GM19238 (cell line): ENCODE measurements around the gene GMPR.
"Not testable (repeated sequence)": the region's sequence is repeated elsewhere in the genome, so short reads cannot be mapped to it uniquely, and the experiment has no call there.

Experiments
- DNase-seq: peaks from one replicate; pipeline ENCODE4 v3.0.0; 2011; ENCODE audit warnings: low spot score; ENCODE audit not compliant: insufficient read length

Gene GMPR

DNA sequence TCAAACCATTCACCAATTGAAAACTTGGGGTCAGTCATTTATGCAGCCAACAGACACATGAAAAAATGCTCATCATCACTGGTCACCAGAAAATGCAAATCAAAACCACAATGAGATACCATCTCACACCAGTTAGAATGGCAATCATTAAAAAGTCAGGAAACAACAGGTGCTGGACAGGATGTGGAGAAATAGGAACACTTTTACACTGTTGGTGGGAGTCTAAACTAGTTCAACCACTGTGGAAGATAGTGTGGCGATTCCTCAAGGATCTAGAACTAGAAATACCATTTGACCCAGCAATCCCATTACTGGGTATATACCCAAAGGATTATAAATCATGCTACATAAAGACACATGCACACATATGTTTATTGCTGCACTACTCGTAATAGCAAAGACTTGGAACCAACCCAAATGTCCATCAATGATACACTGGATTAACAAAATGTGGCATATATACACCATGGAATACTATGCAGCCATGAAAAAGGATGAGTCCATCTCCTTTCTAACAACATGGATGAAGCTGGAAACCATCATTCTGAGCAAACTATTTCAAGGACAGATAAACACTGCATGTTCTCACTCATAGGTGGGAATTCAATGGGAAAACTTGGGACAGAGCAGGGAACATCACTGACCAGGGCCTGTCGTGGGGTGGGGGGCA, 13.2 kb upstream of the GMPR start:
- DNase-seq: not testable (repeated sequence)

DNA sequence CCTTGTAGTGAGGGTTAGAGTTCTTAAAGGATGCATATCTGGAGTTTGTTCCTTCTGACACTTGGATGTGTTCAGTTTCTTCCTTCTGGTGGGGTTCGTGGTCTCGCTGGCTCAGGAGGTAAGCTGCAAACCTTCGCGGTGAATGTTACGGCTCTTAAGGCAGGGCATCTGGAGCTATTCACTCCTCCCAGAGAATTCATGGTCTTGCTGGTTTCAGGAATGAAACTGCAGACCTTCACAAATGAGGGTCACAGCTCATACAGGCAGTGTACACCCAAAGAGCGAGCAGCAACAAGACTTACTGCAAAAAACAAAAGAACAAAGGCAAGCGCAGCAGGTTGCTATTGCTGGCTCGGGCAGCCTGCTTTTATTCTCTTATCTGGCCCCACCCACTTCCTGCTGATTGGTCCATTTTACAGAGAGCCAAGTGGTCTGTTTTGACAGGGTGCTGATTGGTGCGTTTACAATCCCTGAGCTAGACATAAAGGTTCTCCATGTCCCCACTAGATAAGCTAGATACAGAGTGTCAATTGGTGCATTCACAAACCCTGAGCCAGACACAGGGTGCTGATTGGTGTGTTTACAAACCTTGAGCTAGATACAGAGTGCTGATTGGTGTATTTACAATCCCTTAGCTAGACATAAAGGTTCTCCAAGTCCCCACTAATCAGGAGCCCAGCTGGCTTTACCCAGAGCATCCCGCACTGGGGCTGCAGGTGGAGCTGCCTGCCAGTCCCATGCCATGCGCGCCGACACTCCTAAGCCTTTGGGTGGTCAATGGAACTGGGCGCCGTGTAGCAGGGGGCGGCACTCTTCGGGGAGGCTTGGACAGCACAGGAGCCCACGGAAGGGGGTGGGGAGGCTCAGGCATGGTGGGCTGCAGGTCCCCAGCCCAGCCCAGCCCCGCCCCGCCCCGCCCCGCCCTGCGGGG, 12.0 kb upstream of the GMPR start:
- not testable (repeated sequence) for DNase-seq

DNA sequence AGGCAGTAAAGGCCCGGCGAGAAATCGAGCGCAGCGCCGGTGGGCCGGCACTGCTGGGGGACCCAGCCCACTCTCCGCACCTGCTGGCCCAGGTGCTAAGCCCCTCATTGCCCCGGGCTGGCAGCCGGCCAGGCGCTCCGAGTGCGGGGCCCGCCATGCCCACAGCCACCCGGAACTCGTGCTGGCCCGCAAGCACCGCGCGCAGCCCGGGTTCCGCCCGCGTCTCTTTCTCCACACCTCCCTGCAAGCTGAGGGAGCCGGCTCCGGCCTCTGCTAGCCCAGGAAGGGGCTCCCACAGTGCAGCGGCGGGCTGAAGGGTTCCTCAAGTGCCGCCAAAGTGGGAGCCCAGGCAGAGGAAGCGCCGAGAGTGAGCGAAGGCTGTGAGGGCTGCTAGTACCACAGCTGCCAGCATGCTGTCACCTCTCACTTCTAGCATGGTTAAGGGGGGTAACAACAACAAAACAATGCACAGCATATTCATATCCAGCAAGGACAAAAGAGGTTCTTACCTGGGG, 11.3 kb upstream of the GMPR start:
- DNase-seq: no peak

DNA sequence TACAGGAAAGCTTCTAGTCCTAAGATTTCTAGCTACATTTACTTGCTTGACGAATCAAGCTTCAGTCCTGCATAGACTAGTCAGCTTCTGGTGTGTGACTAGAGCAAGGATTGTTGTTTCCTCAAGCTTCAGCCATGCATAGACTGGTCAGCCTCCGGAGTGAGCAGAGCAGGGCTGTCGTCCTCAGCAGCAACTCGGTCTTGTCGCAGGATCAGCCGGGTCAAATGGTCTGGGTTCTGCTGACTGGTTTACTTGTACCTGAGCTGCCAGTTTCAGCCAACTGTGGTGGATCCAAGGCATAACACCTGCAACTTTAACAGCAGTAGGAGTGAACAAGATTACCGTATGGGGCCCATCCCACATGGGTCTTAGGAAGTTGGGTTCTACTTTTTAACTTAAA, 10.8 kb upstream of the GMPR start:
- DNase-seq: no peak

DNA sequence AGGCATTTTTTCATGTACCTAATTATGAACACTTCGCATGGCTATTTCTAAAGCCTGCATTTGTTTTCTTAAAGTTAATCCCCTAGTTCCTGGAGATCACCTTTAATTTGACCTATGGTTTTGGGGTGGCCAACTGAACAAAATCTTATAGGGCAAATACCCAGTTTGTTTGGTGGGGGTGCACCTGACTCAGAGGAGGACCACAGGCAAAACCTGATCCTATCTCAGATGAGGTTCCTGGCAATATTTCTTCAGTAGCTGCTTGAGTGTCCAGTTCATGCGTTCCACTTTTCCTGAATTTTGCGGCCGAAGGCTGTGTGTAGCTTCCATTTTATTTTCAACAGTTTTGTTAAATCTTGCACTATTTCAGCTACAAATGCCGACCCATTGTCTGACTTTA, 10.3 kb upstream of the GMPR start:
- no peak for DNase-seq

DNA sequence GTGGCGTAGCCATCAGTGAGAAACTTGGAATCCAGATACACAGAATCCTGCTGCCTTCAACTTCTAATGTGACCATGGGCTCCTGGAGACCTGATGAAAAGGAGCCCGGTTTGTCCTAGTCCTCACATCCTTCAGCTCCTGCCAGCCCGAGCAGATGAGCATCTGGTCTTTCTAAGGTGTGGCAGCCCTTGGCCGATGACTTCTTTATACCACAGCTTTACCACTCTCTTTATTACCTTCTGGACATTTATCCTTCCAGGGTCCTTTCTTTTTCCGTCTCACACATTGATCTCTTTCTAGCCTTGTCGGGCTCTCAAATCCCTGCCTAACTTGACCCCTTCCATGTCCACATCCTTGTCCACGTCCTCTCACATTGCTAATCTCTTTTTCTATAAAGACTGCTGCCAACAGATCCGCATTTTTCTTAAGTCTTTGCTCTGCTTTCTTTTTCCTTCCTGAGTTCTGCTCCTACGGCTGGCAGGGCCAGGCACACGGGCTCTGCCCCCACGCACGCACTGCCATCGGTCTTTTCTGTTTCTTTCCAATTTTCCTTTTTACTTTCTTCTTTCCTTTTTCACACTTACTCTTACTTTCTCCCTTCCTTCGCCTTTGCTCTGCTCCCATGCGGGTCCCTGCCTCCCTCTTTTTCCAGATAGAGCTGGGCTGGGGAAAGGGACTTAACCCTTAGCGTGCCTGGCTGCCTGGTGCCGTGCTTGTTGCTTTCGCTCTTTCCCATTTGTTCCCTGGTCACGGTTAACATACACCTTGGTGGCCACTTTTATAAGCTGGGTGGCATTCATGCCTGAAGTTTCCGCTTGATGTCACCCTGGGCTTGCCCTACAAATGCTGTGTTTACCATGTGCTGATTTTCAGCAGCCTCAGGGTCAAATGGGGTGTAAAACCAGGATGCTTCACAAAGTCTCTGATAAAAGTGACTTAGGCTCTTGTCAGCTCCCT, 9.4 kb upstream of the GMPR start:
- DNase-seq: no peak

DNA sequence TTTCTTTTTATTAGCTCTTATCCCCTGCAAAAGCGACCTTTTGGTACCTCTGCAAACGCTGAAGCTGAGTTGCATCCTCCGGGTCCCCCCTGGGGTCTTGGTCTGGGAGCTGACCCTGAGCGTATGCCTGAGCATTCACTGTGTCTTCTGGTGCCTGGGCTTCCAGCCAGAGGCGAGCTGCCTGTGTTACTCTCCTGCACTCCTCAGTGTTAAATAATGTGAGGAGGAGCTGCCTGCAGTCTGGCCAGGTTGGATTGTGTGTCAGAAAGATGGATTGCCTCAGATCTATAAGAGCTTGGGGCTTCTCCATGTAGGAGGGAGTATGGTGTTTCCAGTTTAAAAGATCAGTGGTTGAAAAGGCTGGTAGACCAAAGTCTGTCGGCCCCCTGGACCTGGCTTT, 8.7 kb upstream of the GMPR start:
- DNase-seq: no peak

DNA sequence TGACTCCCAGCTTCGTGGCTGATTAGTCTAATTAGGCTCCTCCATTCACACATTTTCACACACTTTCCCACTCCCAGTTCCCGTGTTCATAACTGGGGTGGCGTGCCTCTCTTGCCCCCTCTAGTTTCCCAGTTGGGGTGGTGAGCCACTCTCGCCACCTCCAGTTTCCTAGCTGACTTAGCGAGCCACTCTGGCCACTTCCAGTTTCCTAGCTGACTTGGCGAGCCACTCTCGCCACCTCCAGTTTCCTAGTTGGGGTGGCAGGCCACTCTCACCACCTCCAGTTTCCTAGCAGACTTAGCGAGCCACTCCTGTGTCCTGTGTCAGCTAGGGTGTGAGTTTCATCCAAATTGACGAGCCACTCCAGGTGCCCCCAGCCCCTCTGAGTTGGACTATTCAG, 7.4 kb upstream of the GMPR start:
- DNase-seq: no peak

DNA sequence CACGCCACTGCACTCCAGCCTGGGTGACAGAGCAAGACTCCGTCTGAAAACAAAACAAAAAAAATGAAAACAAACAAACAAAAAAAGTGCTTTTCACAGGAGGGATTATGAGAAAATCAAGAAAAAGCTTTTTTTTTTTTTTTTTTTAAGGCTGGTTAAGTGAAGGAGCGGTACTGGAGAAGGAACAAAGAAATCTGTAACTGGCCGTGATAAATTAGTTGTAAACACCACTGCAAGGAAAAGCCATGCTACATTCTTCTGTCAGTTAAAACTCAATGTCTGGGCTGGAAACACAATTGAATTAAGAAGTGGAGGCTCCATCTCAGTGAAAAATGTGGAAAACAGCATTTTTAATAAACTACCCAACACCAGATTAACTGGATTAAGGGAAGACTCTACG, 6.3 kb upstream of the GMPR start:
- DNase-seq: no peak

DNA sequence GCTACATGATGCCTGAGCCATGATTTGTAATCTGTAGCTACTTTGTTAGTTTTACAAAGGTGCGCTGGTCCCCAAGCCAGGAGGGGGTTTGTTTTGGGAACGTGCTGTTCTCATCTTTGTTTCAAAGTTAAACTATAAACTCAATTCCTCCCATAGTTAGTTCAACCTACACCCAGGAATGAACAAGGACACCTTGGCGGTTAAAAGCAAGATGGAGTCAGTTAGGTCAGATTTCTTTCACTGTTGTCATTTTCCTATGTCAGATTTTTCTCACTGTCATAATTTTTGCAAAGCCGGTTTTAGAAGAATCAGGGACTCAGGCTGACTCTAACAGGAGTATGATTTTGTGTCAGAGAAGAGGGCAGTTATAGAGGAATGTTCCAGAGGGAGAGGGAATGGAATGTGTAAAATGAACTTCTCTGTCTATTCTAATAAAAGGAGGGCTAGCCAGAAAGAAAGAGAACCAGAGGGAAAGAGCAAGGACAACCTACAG, 2.3 kb upstream of the GMPR start:
- DNase-seq: no peak

DNA sequence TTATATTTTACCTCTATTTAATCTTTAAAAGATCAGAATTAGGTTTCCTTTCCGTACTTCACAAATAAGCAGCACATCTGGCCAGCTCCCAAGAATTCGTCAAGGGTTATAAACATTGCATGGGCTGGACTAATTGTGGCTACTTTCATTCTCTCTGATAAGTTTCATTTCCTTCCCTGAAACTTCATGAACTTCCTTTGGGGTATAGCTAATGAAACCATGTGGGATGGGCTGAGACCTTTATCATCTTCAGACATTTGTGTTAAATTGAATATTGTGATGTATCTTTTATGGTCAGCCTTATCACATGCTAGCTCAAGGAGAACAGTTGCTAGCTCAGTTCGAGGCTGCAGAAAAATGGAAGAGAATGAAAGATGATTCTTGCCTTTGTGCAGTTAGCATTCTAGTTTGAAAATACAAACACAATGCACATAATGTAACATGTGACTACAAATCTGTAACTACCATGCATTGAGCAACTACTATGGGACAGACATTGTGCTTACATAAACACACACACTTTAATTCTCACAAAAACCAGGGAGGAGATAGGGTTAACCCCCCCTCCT, 1.7 kb upstream of the GMPR start:
- DNase-seq: peak; percentile 23

DNA sequence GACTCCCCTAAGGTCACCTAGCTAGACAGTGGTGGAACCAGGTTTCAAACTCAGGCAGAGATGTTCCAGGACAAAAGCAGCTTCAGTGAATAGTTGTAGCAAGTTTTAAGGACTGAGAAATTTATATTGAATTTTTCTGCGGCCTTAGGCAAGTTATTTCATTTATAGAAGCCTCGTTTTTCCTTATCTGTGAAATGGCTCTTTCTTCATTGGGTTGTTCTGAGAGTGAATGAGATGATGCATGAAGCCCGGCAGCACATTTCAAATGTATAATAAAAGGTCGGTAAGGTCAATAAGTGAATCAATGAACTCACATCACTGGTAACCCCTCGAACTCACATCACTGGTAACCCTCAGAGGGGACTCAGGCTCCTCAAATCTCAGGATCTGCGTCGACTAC, 1.1 kb upstream of the GMPR start:
- no peak for DNase-seq

DNA sequence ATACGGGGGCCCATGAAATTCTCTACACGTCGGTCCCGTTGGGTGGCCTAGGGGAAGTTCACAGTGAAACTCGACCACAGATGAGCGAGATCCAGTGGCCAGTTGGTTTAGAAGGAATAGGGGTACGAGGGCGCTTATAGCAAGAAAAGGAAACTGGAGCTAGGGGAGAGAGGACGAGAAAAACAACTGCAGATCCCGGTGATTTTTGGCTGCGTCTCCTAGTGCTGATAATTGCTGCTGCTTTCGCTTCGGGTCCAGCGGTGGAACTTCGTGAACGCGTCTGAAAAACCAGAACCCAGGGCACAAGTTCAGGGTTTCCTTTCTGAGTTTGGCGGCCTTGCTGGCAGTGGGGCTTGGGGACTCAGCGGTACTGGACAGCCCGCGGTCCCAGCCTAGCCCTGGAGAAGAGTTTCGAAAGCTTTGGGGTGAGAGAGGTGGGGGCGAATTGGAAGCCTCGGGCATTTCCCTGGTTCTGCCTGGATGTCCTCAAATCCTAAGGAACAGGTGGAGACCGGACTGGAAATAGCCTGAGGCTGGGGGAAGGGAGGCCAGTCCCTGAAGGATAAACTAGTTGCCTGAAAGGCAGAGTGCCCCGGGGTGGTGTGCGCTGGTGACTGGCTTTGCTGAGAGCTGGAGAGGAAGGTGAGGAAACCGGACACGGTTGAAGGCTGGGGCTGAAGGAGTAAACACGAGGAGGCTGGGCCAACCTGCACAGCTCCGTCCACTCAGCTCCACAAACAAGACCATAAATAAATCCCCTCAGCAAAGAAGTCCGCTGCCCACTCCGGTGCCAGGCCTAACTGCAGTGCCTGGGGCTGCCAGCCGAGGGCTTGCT, 793 bp downstream of the GMPR start:
- peak; percentile 29 for DNase-seq

DNA sequence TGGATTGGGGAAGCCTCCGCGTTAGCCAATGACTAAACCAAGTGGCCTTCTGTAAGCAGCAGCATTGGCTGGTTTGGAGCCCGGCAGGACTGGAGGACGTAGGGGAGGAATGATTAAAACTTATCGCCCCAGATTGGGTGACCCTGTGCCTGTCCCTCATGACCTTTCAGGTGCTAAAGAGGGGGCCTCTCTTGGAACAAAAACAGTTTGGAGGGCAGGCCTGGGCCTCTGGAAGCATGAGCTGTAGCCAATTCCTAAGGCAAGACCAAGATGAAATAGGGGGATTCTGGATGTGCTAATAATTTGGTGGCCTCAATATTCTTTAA, 1.4 kb downstream of the GMPR start:
- no peak for DNase-seq

DNA sequence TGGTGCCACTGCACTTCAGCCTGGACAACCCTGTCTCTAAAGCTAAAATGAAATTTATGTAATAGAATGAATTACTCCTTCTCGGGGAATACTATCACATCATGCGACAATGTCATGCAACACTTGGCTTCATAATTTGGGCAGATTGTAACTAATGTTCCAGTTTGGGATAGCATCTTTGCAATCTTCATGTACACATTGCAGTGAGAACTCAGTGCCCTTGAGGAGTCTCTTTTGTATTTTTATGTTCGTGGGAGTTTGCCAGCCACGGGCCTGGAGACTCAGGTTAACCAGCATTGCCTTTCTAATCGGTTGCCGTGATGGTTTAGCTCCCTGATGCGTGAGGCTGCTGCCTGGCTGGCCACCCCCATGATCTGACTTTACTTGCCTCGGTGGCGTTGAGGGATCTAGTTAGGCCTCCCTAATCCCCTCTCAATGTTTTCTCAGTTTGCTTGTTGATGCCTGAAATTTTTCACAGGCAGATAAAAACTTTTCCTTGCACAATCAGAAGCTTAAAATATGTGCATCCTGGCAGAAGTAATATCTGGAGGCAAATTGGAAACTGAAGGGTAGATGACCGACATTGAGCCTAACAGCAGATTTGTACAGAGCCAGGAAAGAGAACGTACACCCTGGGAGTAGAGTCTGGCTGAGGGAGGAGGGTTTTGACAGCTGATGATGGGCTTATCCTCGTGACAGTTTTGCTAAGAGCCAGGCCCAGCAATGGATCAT, 2.4 kb downstream of the GMPR start:
- no peak for DNase-seq

DNA sequence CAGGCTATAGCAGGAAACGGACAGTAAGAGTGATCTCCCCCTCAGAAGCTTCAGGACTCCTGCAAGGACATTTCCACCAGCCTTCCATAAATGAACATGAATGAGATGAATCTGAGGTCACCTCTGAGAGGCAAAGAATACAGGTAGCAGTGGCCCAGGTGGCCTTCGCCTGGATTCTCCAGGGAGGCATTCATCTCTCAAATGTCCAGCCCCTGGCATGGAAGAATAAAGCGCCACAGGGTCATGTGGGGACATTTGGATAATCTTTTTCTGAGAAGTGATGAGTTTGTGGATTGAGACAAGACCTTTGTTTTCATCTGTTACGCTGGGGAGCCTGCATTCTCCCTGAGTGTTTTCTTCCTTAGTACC, 2.9 kb downstream of the GMPR start:
- no peak for DNase-seq

DNA sequence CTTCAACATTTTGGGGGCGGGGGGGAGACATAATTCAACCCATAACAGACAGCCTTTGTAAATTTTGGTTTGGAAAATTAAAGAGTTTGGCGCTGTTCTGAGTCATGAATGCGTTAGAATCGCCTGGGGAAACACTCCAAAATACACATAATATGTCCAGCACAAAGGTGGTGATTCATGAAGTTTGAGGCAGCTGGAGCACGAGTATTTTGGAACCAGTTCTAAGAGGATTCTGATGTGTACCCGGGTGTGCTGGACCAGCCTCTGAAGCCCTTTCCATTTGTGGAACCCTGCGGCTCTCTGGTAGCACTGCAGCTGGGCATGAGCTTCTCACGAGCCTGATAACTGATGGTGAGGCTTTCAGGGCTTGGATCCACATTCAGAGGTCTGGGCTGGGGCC, 4.7 kb downstream of the GMPR start:
- DNase-seq: no peak

DNA sequence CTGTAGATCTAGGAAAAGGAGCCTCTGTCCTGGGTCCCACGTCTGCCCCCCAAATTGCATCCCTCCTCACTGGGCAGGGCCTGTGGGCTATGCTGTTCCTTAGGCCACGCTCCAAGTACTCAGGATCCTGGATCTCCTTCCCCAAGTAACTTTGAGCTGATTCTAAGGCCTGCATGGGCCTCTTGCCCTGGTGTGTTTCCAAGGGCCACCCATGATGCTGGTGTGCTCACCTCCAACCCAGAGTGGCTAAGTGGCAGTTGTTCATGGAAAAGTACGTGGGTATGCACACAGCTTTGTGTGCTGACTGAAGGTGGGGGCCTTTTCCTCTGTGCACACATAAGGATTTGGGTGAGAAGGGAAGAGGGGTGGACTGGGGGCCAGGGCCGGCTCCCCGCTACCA, 5.3 kb downstream of the GMPR start:
- DNase-seq: no peak

DNA sequence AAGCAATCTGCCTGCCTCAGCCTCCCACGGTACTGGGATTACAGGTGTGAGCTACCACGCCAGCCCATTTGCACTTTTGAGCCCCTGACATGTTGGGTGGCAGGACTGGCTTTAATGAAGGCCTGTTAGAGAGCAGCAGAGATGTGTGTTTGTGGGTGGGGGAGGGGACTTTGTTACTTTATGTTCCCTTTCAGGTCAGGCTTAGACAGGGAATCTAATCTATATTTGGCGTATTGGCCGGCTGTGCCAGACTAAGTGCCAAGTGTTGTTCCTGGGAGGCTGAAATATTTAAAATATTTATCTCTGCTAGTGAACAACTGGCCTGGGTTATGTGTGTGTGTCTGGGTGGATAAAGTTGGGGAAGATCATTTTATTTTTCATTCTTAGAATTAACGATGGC, 6.1 kb downstream of the GMPR start:
- DNase-seq: no peak
